Right lobe of liver (tissue), 4 donors: Measurements from ENCODE around the gene PROK1.

ENCODE experiments used
- POLR2A ChIP-seq: fragments of 450-650 bp; IDR thresholded peaks from one replicate; pipeline ENCODE4 v1.6.1; 2017; ENCODE audit warnings: antibody characterized with exemption, mild to moderate bottlenecking
- TF ChIP-seq, protein P1 (sequence below), 4 donors: fragments of 200-600 bp in 3 of 4; fragments of 450-650 bp in 1 of 4; IDR thresholded peaks; one replicate each; pipeline versions ENCODE4 v1.5.1 to v1.8.0; 2016 to 2022; ENCODE audit warnings: antibody characterized with exemption in 4 of 4, mild to moderate bottlenecking in 2 of 4
- donor health status: DM: no; HTN: no; CAD: no.
- donor health status: DM: no; HTN: no; CAD: no.
- donor health status: DM: no; HTN: yes; CAD: no.

DNA sequence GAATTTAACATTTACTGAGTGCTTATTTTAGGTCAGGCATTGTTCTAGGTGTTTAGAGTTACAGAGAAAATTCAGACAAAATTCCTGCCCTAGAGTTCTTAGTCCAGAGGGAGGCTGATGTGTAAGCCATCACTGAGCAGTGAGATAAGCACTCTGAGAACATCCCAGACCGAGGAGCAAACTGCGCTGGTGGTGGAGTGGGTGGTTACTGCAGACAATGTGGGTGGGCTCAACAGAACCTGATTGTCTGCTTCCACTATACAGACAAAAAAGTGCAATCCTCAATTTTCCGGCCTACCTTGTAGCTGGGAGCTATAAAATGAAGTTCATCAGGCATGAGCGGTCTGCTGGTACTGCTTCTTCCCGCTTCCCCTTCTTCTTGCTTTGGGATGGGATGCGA, 23.5 kb downstream of the PROK1 start:
- TF ChIP-seq POLR2A: no peak
- TF ChIP-seq, protein P1, sequence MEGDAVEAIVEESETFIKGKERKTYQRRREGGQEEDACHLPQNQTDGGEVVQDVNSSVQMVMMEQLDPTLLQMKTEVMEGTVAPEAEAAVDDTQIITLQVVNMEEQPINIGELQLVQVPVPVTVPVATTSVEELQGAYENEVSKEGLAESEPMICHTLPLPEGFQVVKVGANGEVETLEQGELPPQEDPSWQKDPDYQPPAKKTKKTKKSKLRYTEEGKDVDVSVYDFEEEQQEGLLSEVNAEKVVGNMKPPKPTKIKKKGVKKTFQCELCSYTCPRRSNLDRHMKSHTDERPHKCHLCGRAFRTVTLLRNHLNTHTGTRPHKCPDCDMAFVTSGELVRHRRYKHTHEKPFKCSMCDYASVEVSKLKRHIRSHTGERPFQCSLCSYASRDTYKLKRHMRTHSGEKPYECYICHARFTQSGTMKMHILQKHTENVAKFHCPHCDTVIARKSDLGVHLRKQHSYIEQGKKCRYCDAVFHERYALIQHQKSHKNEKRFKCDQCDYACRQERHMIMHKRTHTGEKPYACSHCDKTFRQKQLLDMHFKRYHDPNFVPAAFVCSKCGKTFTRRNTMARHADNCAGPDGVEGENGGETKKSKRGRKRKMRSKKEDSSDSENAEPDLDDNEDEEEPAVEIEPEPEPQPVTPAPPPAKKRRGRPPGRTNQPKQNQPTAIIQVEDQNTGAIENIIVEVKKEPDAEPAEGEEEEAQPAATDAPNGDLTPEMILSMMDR (IDR thresholded peaks at IDR 0.05): no peak
